Mammary microvascular endothelial cell (primary cell): ENCODE data around the gene THSD1. TPM values are rescaled to one million over a fixed set of nuclear protein-coding genes. Genes with fewer than 3 reads are reported as not detected.

Source experiments
- total RNA-seq: library from RNA; depleted of rRNA; stranded (reverse); fragments of >200 nt; gene quantifications from 2 replicates; pipeline ENCODE4 v1.2.3, GENCODE V29; 2015

THSD1 gene
- 31.0 and 33.9 TPM in 2 replicates for total RNA-seq

GRCh38 chr13:52405767-52406494 lies at the start of gene THSD1:
TSS of gene THSD1 (minus strand) at chr13:52406172. CDS start at chr13:52402600, 3,572 bp downstream.

GRCh38 chr13:52454820-52455676 lies 49.1 kb upstream of the THSD1 start, which contains the start of gene CKAP2:
TSS of gene CKAP2 (plus strand) at chr13:52455478. CDS start at chr13:52455557, 79 bp downstream.

GRCh38 chr13:52450012-52450792 lies 44.2 kb upstream of the THSD1 start, which contains the start of gene VPS36:
TSS of gene VPS36 (minus strand) at chr13:52450634. CDS start at chr13:52450594, 40 bp downstream.

Other genes with a start within 250 kb of the THSD1 start
- gene NEK3, start 246.6 kb downstream of the THSD1 start, total RNA-seq, result 7.9 and 10.7 TPM in 2 replicates
- 21.3 and 22.3 TPM in 2 replicates for gene VPS36, start 44.5 kb upstream of the THSD1 start, total RNA-seq
- gene CKAP2, start 49.3 kb upstream of the THSD1 start, total RNA-seq, result 54.4 and 58.2 TPM in 2 replicates
- gene HNRNPA1L2, start 236.3 kb upstream of the THSD1 start, total RNA-seq, result 2.4 and 2.5 TPM in 2 replicates
- 50.9 and 66.4 TPM in 2 replicates for gene SUGT1, start 246.7 kb upstream of the THSD1 start, total RNA-seq